Measurements from ENCODE around the gene SRSF8. TPM values are rescaled to one million over a fixed set of nuclear protein-coding genes. Genes with fewer than 3 reads are reported as not detected.
"Not testable (repeated sequence)": the region's sequence is repeated elsewhere in the genome, so short reads cannot be mapped to it uniquely, and the experiment has no call there.

SRSF8 gene
- total RNA-seq, 2 donors from 2014 or later: 16.3 to 20.1 TPM

DNA sequence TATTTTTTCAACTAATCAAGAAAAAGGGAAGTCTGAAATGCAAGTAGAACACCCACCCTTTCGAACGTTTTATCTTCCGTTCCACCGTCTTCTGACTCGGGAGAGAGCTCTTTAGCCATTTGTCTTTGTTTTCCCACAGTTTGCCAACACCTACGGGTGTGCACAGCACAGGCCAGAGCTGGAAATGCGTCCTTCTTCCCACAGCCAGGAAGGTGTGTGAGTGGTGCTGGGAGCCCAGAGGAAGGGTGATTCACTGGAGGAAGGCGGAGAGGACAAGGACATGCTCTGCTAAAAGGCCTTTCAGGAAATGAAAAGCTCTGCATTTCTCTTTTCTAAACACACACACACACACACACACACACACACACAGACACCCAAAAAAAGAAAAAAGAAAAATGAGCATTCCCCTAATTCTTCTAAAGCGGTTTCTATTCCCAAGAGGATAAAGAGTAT is 41.5 kb downstream of the SRSF8 start:
- Mint-ChIP-seq H3K27me3 (ENCODE audit: insufficient read depth) (peaks cover 22% of the 10 kb centered on the region), H3K27ac (no peak overlapping the region), H3K9me3 (no peaks in the 10 kb centered on the region), H3K4me1 (peaks cover 24% of the 10 kb centered on the region), H3K36me3 (ENCODE audit: low read depth) (no peaks in the 10 kb centered on the region), H3K4me3 (peak overlapping the region; percentile 39)
- H3K4me3 ChIP-seq (ENCODE audit: low read length): no peak overlapping the region
- H3K27me3 ChIP-seq (ENCODE audit: control insufficient read depth, insufficient read depth, low read length, poor library complexity, severe bottlenecking): no peaks in the 10 kb centered on the region
- TF ChIP-seq, protein P1, sequence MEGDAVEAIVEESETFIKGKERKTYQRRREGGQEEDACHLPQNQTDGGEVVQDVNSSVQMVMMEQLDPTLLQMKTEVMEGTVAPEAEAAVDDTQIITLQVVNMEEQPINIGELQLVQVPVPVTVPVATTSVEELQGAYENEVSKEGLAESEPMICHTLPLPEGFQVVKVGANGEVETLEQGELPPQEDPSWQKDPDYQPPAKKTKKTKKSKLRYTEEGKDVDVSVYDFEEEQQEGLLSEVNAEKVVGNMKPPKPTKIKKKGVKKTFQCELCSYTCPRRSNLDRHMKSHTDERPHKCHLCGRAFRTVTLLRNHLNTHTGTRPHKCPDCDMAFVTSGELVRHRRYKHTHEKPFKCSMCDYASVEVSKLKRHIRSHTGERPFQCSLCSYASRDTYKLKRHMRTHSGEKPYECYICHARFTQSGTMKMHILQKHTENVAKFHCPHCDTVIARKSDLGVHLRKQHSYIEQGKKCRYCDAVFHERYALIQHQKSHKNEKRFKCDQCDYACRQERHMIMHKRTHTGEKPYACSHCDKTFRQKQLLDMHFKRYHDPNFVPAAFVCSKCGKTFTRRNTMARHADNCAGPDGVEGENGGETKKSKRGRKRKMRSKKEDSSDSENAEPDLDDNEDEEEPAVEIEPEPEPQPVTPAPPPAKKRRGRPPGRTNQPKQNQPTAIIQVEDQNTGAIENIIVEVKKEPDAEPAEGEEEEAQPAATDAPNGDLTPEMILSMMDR (conservative IDR thresholded peaks at IDR 0.05): no peak
- DNase-seq: peak; percentile 56
- H3K9me3 ChIP-seq (ENCODE audit: control insufficient read depth, low read length): no peaks in the 10 kb centered on the region
- WGBS, 2 experiments (ENCODE audit: insufficient coverage in 1 of 2, insufficient read length in 1 of 2): 88 to 89% methylated on average over 6 to 9 of the region's 9 CpGs
- H3K36me3 ChIP-seq (ENCODE audit: control insufficient read depth, insufficient read depth, low read length): no peaks in the 10 kb centered on the region
- no peak overlapping the region for H3K27ac ChIP-seq (ENCODE audit: low read depth, low read length)
- no peak overlapping the region for H3K9ac ChIP-seq (ENCODE audit: extremely low read depth, low read length, poor library complexity, severe bottlenecking)
- no peaks in the 10 kb centered on the region for H3K4me1 ChIP-seq (ENCODE audit: control insufficient read depth, insufficient read depth, low read length)

DNA sequence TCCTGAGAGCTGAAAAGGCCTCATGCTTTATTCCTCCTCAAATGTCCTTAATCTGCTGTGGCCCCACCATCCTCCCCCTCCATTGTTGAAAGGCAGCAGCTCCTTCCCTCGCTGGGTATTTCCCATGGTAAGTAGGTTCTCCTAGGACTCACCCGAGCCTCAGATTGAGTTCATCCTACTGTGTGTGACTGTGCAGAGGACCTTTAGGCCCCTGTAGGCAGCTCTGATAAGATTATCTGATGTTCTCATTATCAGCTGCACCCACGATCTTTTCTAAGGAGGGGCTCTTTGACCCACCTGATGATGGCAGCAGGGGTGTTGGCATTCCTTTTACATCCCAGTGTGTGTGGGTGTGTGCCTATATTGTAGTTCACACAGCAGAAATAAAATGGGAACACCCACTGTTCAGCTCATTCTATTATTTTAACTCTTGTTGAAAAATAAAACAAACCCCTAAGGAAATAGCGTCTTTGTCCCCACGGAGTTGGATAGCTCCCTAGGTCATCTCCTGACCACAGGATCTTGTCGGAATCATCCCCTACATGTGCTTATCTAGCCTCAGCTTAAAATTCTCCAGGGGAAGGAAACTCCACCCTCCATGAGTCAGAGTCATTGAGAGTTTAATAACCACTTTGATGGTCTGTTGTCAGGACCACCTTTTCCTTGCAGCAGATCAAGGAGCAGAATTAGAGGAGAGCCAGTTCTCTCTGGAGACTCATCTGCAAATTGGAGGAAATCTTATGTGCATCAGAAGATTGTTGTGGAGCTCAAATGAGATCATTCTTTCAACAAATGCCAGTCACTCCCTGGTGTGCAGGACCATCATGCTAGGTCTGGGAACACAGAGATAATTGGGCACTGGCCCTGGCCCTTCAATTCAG is 42.2 kb downstream of the SRSF8 start:
- H3K9ac ChIP-seq (ENCODE audit: extremely low read depth, low read length, poor library complexity, severe bottlenecking): no peak overlapping the region

DNA sequence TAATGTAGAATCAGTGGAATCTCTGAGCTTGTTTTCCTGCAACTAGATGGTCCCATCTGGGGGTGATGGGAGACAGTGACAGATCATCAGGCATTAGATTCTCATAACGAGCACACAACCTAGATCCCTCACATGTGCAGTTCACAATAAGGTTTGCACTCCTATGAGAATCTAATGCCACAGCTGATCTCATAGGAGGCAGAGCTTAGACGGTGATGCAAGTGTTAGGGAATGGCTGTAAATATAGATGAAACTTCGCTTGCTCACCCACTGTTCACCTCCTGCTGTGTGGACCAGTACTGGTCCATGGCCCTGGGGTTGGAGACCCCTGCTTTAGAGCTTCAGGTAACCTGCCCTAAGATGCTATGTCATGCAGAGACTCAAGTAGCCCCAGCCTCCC is 44.8 kb downstream of the SRSF8 start:
- not testable (repeated sequence) for H3K4me3 Mint-ChIP-seq, H3K9me3 Mint-ChIP-seq, H3K27ac Mint-ChIP-seq

More for the DNA sequence above, 42.2 kb downstream of the SRSF8 start:
- H3K4me3 Mint-ChIP-seq: no peak overlapping the region
- TF ChIP-seq, protein P1 (conservative IDR thresholded peaks at IDR 0.05): no peak
- 67 to 70% methylated on average over 2 to 6 of the region's 6 CpGs for WGBS, 2 experiments (ENCODE audit: insufficient coverage in 1 of 2, insufficient read length in 1 of 2)
- H3K27ac Mint-ChIP-seq: no peak overlapping the region
- no peaks in the 10 kb centered on the region for H3K9me3 Mint-ChIP-seq
- H3K36me3 Mint-ChIP-seq (ENCODE audit: low read depth): no peaks in the 10 kb centered on the region
- peaks cover 20% of the 10 kb centered on the region for H3K4me1 Mint-ChIP-seq
- peak; percentile 48 for DNase-seq
- no peak overlapping the region for H3K27ac ChIP-seq (ENCODE audit: low read depth, low read length)
- no peaks in the 10 kb centered on the region for H3K4me1 ChIP-seq (ENCODE audit: control insufficient read depth, insufficient read depth, low read length)
- H3K9me3 ChIP-seq (ENCODE audit: control insufficient read depth, low read length): no peaks in the 10 kb centered on the region
- no peaks in the 10 kb centered on the region for H3K27me3 ChIP-seq (ENCODE audit: control insufficient read depth, insufficient read depth, low read length, poor library complexity, severe bottlenecking)
- no peak overlapping the region for H3K4me3 ChIP-seq (ENCODE audit: low read length)
- peaks cover 18% of the 10 kb centered on the region for H3K27me3 Mint-ChIP-seq (ENCODE audit: insufficient read depth)
- H3K36me3 ChIP-seq (ENCODE audit: control insufficient read depth, insufficient read depth, low read length): no peaks in the 10 kb centered on the region

More for the DNA sequence above, 44.8 kb downstream of the SRSF8 start:
- not testable (repeated sequence) for H3K27me3 ChIP-seq (ENCODE audit: control insufficient read depth, insufficient read depth, low read length, poor library complexity, severe bottlenecking); H3K4me3 ChIP-seq (ENCODE audit: low read length); H3K4me1 ChIP-seq (ENCODE audit: control insufficient read depth, insufficient read depth, low read length); H3K27me3 Mint-ChIP-seq (ENCODE audit: insufficient read depth); H3K36me3 ChIP-seq (ENCODE audit: control insufficient read depth, insufficient read depth, low read length); H3K27ac ChIP-seq (ENCODE audit: low read depth, low read length); H3K9me3 ChIP-seq (ENCODE audit: control insufficient read depth, low read length); DNase-seq; H3K9ac ChIP-seq (ENCODE audit: extremely low read depth, low read length, poor library complexity, severe bottlenecking); H3K36me3 Mint-ChIP-seq (ENCODE audit: low read depth)
- H3K4me1 Mint-ChIP-seq: peaks cover 20% of the 10 kb centered on the region
- WGBS, 2 experiments (ENCODE audit: insufficient coverage in 1 of 2, insufficient read length in 1 of 2): 88 to 100% methylated on average over 1 to 3 of the region's 3 CpGs
